Spleen (tissue), 7 donors: ENCODE results near the gene IARS2.

ENCODE experiments used
- POLR2A ChIP-seq, 3 donors: fragments of 450-650 bp; IDR thresholded peaks; one replicate each; pipeline ENCODE4 v1.5.1; 2017; ENCODE audit warnings: antibody characterized with exemption in 3 of 3, mild to moderate bottlenecking in 1 of 3
- TF ChIP-seq, protein P1 (sequence below), 11 experiments: fragments of 200-600 bp in 7 of 11; fragments of 450-650 bp in 4 of 11; sonication (generic) in 4 of 11; IDR thresholded peaks in 8 of 11; conservative IDR thresholded peaks in 3 of 11; 1 replicate in 7 of 11; 2 replicates in 4 of 11; pipeline versions ENCODE4 v1.4.0 to v1.8.0; 2016 to 2021; ENCODE audit warnings: antibody characterized with exemption in 11 of 11, inconsistent platforms in 4 of 11, mild to moderate bottlenecking in 1 of 11
- donor health status: DM: no; HTN: no; CAD: no; lungs with moderate emphysema.
- donor health status: DM: no; HTN: no; CAD: no.
- donor health status: DM: no; HTN: no; CAD: no.

GRCh38 chr1:220164517-220164916 is 70.6 kb downstream of the IARS2 start:
- TF ChIP-seq POLR2A (IDR thresholded peaks at IDR 0.05), result no peak
- TF ChIP-seq, protein P1, sequence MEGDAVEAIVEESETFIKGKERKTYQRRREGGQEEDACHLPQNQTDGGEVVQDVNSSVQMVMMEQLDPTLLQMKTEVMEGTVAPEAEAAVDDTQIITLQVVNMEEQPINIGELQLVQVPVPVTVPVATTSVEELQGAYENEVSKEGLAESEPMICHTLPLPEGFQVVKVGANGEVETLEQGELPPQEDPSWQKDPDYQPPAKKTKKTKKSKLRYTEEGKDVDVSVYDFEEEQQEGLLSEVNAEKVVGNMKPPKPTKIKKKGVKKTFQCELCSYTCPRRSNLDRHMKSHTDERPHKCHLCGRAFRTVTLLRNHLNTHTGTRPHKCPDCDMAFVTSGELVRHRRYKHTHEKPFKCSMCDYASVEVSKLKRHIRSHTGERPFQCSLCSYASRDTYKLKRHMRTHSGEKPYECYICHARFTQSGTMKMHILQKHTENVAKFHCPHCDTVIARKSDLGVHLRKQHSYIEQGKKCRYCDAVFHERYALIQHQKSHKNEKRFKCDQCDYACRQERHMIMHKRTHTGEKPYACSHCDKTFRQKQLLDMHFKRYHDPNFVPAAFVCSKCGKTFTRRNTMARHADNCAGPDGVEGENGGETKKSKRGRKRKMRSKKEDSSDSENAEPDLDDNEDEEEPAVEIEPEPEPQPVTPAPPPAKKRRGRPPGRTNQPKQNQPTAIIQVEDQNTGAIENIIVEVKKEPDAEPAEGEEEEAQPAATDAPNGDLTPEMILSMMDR (IDR thresholded peaks at IDR 0.05 in 8 of 11, conservative IDR thresholded peaks at IDR 0.05 in 3 of 11), result no peak
